Prostate gland (tissue), 2 donors: ENCODE measurements around the gene EHBP1L1. TPM values are rescaled to one million over a fixed set of nuclear protein-coding genes. Genes with fewer than 3 reads are reported as not detected.

Experiments
- DNase-seq: peaks from one replicate; pipeline ENCODE4 v3.0.0-alpha.2; 2019; ENCODE audit warnings: low spot score
- H3K27ac ChIP-seq, 2 donors: fragments of 200-600 bp; sonication (generic); 2 replicates each; pipeline ENCODE4 v1.5.1; 2017 to 2019
- H3K27me3 ChIP-seq: fragments of 200-600 bp; sonication (generic); replicated peaks from 2 replicates; pipeline ENCODE4 v1.5.1; 2019; ENCODE audit not compliant: insufficient read depth
- H3K36me3 ChIP-seq, 2 donors: fragments of 200-600 bp; sonication (generic); 1 replicate in 1 of 2; 2 replicates in 1 of 2; pipeline versions ENCODE4 v1.5.1 to v1.8.1; 2017 to 2019
- H3K4me1 ChIP-seq: fragments of 200-600 bp; sonication (generic); replicated peaks from 2 replicates; pipeline ENCODE4 v1.5.1; 2019
- H3K4me3 ChIP-seq, 2 donors: fragments of 200-600 bp; sonication (generic); 2 replicates each; pipeline ENCODE4 v1.5.1; 2017 to 2019
- H3K9me3 ChIP-seq: fragments of 200-600 bp; sonication (generic); 2 replicates; pipeline ENCODE4 v1.5.1; 2017
- CTCF ChIP-seq, 4 experiments: fragments of 200-600 bp in 2 of 4; fragments of 450-650 bp in 2 of 4; sonication (generic) in 2 of 4; IDR thresholded peaks; 1 replicate in 3 of 4; 2 replicates in 1 of 4; pipeline ENCODE4 v1.5.1; 2016 to 2019; ENCODE audit warnings: antibody characterized with exemption in 4 of 4, mild to moderate bottlenecking in 2 of 4, moderate library complexity in 2 of 4
- POLR2A ChIP-seq: fragments of 450-650 bp; IDR thresholded peaks from one replicate; pipeline ENCODE4 v1.6.1; 2016; ENCODE audit warnings: antibody characterized with exemption, mild to moderate bottlenecking
- POLR2AphosphoS5 ChIP-seq: sonication (generic); formaldehyde crosslinking; IDR thresholded peaks from one replicate; pipeline ENCODE4 v1.6.1; 2017; ENCODE audit warnings: antibody characterized with exemption
- WGBS: methylation state at CpG from one replicate; pipeline ENCODE4 v1.1.5; 2018; 5-methylcytosine and 5-hydroxymethylcytosine counted together
- intact Hi-C: fragments of 100-400 bp; cut with DNase I; formaldehyde crosslinking; loops from one replicate; pipeline ENCODE4 v1.14.2; 2022
- total RNA-seq, 2 donors: library from RNA; depleted of rRNA; stranded (reverse); fragments of >200 nt; gene quantifications; one replicate each; pipeline ENCODE4 v1.1.0, GENCODE V29; 2016

The EHBP1L1 gene
- 10 to 100 TPM; 68.2 to 98.7 TPM for total RNA-seq

DNA sequence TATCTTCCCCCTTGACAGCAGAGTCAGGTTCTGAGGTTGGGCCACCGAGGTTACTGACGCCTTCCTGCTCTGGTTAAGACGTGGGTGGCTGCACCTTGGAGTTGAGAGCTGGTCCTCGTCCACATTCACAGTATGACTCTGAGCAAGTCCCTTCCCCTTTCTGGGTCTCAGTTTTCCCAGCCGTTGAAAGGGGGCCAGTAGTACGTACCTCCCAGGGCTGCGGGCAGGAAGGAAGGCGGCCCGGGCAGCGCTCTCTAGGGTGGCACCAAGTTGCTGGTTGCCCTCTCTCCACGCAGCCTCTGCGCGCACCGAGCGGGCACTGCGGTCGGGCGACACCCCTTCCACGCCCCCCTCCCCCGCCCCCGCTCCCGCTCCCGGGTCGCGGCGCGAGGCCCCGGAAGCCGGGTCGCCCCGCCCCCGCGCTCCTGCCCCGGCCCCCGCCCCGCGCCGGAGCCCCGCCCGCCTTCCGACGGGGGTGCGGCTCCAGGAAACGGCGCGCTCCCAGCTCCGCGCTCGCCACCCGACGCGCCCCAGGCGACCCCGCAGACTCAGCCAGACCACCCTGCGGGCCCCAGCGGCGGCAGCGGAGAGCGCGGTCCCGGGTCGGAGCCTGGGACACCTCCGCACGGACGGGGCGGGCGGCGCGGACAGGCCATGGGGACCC lies at the start of gene EHBP1L1:
Gene EHBP1L1 (plus strand): TSS at position 486 of the 664 bp plus-strand sequence. CDS start 250 bp downstream, outside the sequence.
- Histone ChIP-seq H3K9me3 (no peaks in the 10 kb centered on the region), H3K27me3 (no peaks in the 10 kb centered on the region), H3K4me3 (peak within 1 kb of the TSS; percentile 74 to 78), H3K36me3 (peaks cover 0 to 9% of the 10 kb centered on the region in 2 donors), H3K27ac (peak within 1 kb of the TSS; percentile 87 to 96), H3K4me1 (peaks cover 33% of the 10 kb centered on the region)
- intact Hi-C loops, result loop anchor here (2.0 to 5.0 kb wide), 2 partner anchors 35 to 87 kb away; partner anchors contain the start of gene RELA
- 7% methylated on average over 21 of the region's 69 CpGs for WGBS
- TF ChIP-seq POLR2A, result peak; percentile 47
- TF ChIP-seq POLR2AphosphoS5, result no peak
- no peak for DNase-seq

DNA sequence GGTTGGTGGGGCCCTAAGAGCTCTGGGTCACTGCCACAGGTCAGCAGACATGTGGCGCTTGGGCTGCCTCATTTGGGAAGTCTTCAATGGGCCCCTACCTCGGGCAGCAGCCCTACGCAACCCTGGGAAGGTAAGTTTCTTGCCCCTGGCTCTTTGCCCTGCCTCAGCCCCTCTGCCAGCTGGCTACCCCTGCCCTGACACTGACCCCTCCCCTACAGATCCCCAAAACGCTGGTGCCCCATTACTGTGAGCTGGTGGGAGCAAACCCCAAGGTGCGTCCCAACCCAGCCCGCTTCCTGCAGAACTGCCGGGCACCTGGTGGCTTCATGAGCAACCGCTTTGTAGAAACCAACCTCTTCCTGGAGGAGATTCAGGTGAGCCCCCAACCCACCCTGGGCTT lies 49.1 kb upstream of the EHBP1L1 start:
- intact Hi-C loops, result loop anchor here (5.0 to 10.0 kb wide), 2 partner anchors 149 to 252 kb away; no protein-coding TSS in a partner anchor
- TF ChIP-seq CTCF (IDR thresholded peaks at IDR 0.05), result no peak
- TF ChIP-seq POLR2AphosphoS5, result no peak
- TF ChIP-seq POLR2A, result no peak
- Histone ChIP-seq H3K4me1 (peaks cover 13% of the 10 kb centered on the region), H3K27me3 (no peaks in the 10 kb centered on the region), H3K4me3 (no peak overlapping the region), H3K27ac (no peak overlapping the region), H3K36me3 (peaks cover 9% of the 10 kb centered on the region in 2 donors), H3K9me3 (no peaks in the 10 kb centered on the region)
- DNase-seq, result no peak
- 88% methylated on average over 8 of the region's 8 CpGs for WGBS

- Histone ChIP-seq H3K27me3 (no peaks in the 10 kb centered on the region), H3K4me1 (peaks cover 8% of the 10 kb centered on the region), H3K36me3 (peaks cover 13 to 17% of the 10 kb centered on the region in 2 donors), H3K9me3 (no peaks in the 10 kb centered on the region), H3K4me3 (no peak overlapping the region), H3K27ac (no peak overlapping the region)
- DNase-seq, result no peak
- intact Hi-C loops, result loop anchor here (5.0 to 10.0 kb wide), 2 partner anchors 152 to 254 kb away; no protein-coding TSS in a partner anchor
- WGBS, result 86% methylated on average over 12 of the region's 12 CpGs
- TF ChIP-seq POLR2AphosphoS5, result no peak
- no peak for TF ChIP-seq POLR2A
- TF ChIP-seq CTCF (IDR thresholded peaks at IDR 0.05), result no peak
Observed at GRCh38 chr11:65528819-65529350, 47.0 kb upstream of the EHBP1L1 start.

DNA sequence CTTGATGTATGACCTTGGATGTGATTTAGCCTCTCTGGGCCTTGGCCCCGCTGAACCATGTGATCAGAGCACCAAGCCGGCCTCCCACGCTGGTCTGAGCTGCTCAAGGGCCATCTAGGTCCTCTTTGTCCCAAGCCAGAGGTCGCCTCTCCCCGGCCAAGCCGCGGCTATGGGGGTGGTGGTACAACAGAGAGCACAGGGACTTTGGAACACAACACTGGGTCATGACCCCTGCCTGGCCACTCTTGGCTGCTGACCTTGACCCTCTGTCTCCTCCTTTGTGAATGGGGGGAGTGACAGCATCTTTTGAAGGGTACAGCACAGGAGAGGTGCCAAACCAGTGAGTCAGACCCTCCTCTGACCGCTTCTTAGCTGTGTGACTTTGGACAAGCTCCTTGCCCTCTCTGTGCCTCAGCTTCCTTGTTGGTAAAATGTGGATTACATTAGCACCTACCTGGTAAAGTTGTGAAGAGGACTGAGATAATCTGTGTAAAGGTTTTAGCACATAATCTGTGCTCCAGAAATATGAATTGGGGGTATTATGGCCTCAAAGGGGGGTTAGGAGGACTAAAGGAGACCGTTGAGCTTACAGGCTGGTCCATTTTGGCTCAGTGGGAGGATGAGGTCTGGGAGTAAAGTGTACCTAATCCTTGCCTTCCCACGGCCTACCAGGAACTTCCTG lies 46.2 kb upstream of the EHBP1L1 start:
- H3K27ac ChIP-seq, result no peak overlapping the region
- no peak overlapping the region for H3K4me3 ChIP-seq
- TF ChIP-seq CTCF (IDR thresholded peaks at IDR 0.05) (no peak), POLR2A (no peak), POLR2AphosphoS5 (no peak)
- intact Hi-C loops, result loop anchor here (5.0 to 10.0 kb wide), 2 partner anchors 152 to 255 kb away; no protein-coding TSS in a partner anchor
- no peak for DNase-seq
- 83% methylated on average over 10 of the region's 10 CpGs for whole genome bisulfite sequencing
- H3K4me1 ChIP-seq, result peaks cover 6% of the 10 kb centered on the region
- H3K9me3 ChIP-seq, result no peaks in the 10 kb centered on the region
- H3K36me3 ChIP-seq, result peaks cover 13 to 17% of the 10 kb centered on the region in 2 donors
- no peaks in the 10 kb centered on the region for H3K27me3 ChIP-seq

DNA sequence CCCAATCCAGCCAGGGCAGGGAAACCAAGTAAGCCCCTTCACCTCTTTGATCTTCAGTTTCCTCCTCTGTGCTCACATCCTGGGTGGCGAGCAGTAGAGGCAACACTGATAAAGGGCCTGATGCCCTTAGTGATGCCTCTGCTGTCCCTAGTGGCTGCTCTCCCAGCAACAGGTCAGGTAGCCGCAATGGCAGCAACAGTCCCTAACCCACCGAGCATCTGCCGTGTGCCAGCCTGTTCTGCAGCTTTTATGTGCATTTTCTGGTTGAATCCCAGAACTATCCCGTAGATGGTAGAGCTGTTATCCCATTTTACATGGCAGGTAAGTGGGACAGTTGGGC lies 45.7 kb upstream of the EHBP1L1 start:
- H3K36me3 ChIP-seq, result peaks cover 16 to 17% of the 10 kb centered on the region in 2 donors
- intact Hi-C loops, result no loop called here
- WGBS, result 70% methylated on average over 5 of the region's 5 CpGs
- TF ChIP-seq POLR2A (no peak), POLR2AphosphoS5 (no peak), CTCF (IDR thresholded peaks at IDR 0.05) (no peak)
- no peak overlapping the region for H3K27ac ChIP-seq
- H3K27me3 ChIP-seq, result no peaks in the 10 kb centered on the region
- H3K9me3 ChIP-seq, result no peaks in the 10 kb centered on the region
- H3K4me1 ChIP-seq, result peaks cover 6% of the 10 kb centered on the region
- no peak for DNase-seq
- no peak overlapping the region for H3K4me3 ChIP-seq
